Panc1 (cell line): ENCODE measurements around the gene TNFRSF18. TPM values are rescaled to one million over a fixed set of nuclear protein-coding genes. Genes with fewer than 3 reads are reported as not detected.

Experiments
- ATAC-seq: fragments of 200-7000 bp; cut with Tn5 transposase; 2 replicates; pipeline ENCODE4 v1.9.1; 2020; ENCODE audit warnings: mild to moderate bottlenecking, moderate library complexity
- Bru-seq: library from RNA; stranded (reverse); fragments of 400-500 nt; gene quantifications from one replicate; lab custom pipeline; 2021; lab: Mats Ljungman, UMichigan
- BruChase-seq, 2 experiments: library from RNA; stranded (reverse); fragments of 400-500 nt; gene quantifications; one replicate each; lab custom pipeline; 2021; lab: Mats Ljungman, UMichigan
- BruUV-seq: library from RNA; stranded (reverse); fragments of 400-500 nt; replicated peaks from 2 replicates; lab custom pipeline; 2021; lab: Mats Ljungman, UMichigan
- CTCF ChIA-PET: fragments of 300-600 bp; sonication (Branson Sonifier 250); formaldehyde crosslinking; loops from one replicate; lab custom pipeline; 2022; ENCODE audit warnings: antibody characterized with exemption; lab: Charles Lee
- POLR2A ChIA-PET: fragments of 300-600 bp; sonication (Branson Sonifier 250); formaldehyde crosslinking; loops from one replicate; lab custom pipeline; 2022; ENCODE audit warnings: antibody characterized with exemption; lab: Charles Lee
- DNase-seq: peaks from one replicate; pipeline ENCODE4 v3.0.0-alpha.2; 2010; ENCODE audit warnings: low read depth, low spot score
- H3K27ac ChIP-seq: 2 replicates; pipeline ENCODE4 v1.5.1; 2011; ENCODE audit warnings: mild to moderate bottlenecking, low read length, inconsistent platforms
- H3K27me3 ChIP-seq: fragments of 200-500 bp; sonication (Bioruptor generic); 2 replicates; pipeline ENCODE4 v1.6.0; 2014; ENCODE audit warnings: low read length, inconsistent platforms; ENCODE audit not compliant: control insufficient read depth, insufficient read depth
- H3K36me3 ChIP-seq: fragments of 200-500 bp; sonication (Bioruptor generic); 2 replicates; pipeline ENCODE4 v1.5.1; 2014; ENCODE audit warnings: inconsistent platforms, mild to moderate bottlenecking, low read length, moderate library complexity; ENCODE audit not compliant: control insufficient read depth, insufficient read depth
- H3K4me1 ChIP-seq: 2 replicates; pipeline ENCODE4 v1.5.1; 2011; ENCODE audit warnings: inconsistent platforms, mild to moderate bottlenecking, low read length, moderate library complexity; ENCODE audit not compliant: control insufficient read depth, insufficient read depth
- H3K4me3 ChIP-seq, 2 experiments: 2 replicates each; pipeline ENCODE4 v1.5.1; 2011 to 2012; ENCODE audit warnings: low read depth in 2 of 2, low read length in 2 of 2, mild to moderate bottlenecking in 2 of 2, inconsistent platforms in 1 of 2, moderate library complexity in 1 of 2
- H3K9me3 ChIP-seq: fragments of 200-500 bp; sonication (Bioruptor generic); 2 replicates; pipeline ENCODE4 v1.5.1; 2014; ENCODE audit warnings: low read depth, mild to moderate bottlenecking, inconsistent platforms, low read length, moderate library complexity; ENCODE audit not compliant: control insufficient read depth, insufficient read depth
- CTCF ChIP-seq: fragments of 450-650 bp; IDR thresholded peaks from 2 replicates; pipeline ENCODE4 v1.5.1; 2017; ENCODE audit warnings: mild to moderate bottlenecking
- POLR2AphosphoS5 ChIP-seq: IDR thresholded peaks from 2 replicates; pipeline ENCODE4 v1.6.1; 2012; ENCODE audit warnings: mild to moderate bottlenecking, low read depth, low read length, moderate library complexity
- SIN3A ChIP-seq: IDR thresholded peaks from 2 replicates; pipeline ENCODE4 v1.6.1; 2012; ENCODE audit warnings: low read depth, mild to moderate bottlenecking, low read length, moderate library complexity, borderline replicate concordance; ENCODE audit not compliant: insufficient read depth
- TCF7L2 ChIP-seq: IDR thresholded peaks from 2 replicates; pipeline ENCODE4 v1.6.1; 2011; ENCODE audit warnings: mild to moderate bottlenecking, low read depth, low read length, inconsistent platforms
- in situ Hi-C: cut with HindIII; loops from 2 replicates; pipeline ENCODE4 v1.10.0; 2016; ENCODE audit warnings: low sequenced_read_pairs, low pct_unique_long_range_greater_than_20kb
- intact Hi-C: fragments of 100-400 bp; cut with micrococcal nuclease; formaldehyde crosslinking; loops from one replicate; pipeline ENCODE4 v1.10.0; 2022; ENCODE audit not compliant: unreplicated experiment
- long read RNA-seq: library from polyadenylated mRNA; unstranded; transcript quantifications from one replicate; pipeline ENCODE4 v2.0.0, GENCODE V29; 2021; ENCODE audit not compliant: unreplicated experiment
- polyA plus RNA-seq: library from polyadenylated mRNA; unstranded; fragments of >200 nt; gene quantifications from one replicate; pipeline ENCODE4 v1.2.1, GENCODE V29; 2012; ENCODE audit warnings: missing spikeins; ENCODE audit not compliant: insufficient read length
- total RNA-seq: library from RNA; stranded (reverse); gene quantifications from one replicate; pipeline ENCODE4 v1.2.1, GENCODE V29; 2021; ENCODE audit not compliant: unreplicated experiment
- TF ChIP-seq, protein P1 (sequence below), 2 experiments: IDR thresholded peaks; 2 replicates each; pipeline ENCODE4 v1.6.1; 2011 to 2012; ENCODE audit warnings: low read depth in 2 of 2, control low read depth in 1 of 2, low read length in 1 of 2, mild to moderate bottlenecking in 1 of 2, moderate library complexity in 1 of 2; ENCODE audit not compliant: insufficient read depth in 1 of 2

The TNFRSF18 gene, protein sequence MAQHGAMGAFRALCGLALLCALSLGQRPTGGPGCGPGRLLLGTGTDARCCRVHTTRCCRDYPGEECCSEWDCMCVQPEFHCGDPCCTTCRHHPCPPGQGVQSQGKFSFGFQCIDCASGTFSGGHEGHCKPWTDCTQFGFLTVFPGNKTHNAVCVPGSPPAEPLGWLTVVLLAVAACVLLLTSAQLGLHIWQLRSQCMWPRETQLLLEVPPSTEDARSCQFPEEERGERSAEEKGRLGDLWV
- total RNA-seq (4.3 TPM), Bru-seq, nascent RNA (percentile 26 among the genes with signal in this experiment), BruChase-seq, experiment 1, labeled RNA remaining after a 2-hour chase (percentile 26 among the genes with signal in this experiment), BruChase-seq, experiment 2, labeled RNA remaining after a 6-hour chase (percentile 32 among the genes with signal in this experiment)
- polyA plus RNA-seq = 8.2 TPM
- long read RNA-seq, partial matches to known transcripts = 0 of 6 reads
- long read RNA-seq, other reads (novel, unspliced or antisense) = 2 of 6 reads

DNA sequence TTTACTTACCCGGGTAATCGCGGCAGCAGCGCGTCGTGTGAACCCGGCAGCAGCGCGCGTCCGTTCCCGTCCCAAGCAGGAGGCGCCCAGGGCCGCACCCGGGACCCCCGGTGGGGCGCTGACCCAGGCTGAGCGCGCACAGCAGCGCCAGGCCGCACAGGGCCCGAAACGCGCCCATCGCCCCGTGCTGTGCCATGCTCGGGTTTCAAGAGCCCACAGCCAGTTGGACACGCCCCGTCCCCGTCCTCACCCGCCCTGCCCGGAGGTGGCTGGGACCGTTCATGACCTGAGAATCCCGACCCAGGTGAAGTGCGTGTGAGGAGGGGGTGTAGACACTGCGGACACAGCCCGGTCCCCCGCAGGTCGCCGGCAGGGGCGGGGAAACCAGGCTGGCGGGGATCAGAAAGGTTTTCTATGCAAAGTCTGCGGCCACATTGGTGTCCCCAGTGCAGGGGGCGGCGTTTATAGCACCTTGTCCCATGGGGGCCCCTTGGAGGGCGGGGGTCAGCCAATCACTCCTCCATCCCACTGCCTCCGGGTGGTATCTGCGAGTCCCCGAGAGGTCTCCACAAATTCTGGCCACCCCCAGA is at the start of gene TNFRSF18:
Gene TNFRSF18 (minus strand): TSS at position 217 of the 590 bp plus-strand sequence. CDS start 21 bp downstream, at position 196.
- no peak within 1 kb of the TSS for H3K27ac ChIP-seq
- no peaks in the 10 kb centered on the region for H3K36me3 ChIP-seq
- intact Hi-C loops (no loop called here), in situ Hi-C loops (no loop called here)
- peaks cover 11% of the 10 kb centered on the region for H3K4me1 ChIP-seq
- TF ChIP-seq, protein P1, sequence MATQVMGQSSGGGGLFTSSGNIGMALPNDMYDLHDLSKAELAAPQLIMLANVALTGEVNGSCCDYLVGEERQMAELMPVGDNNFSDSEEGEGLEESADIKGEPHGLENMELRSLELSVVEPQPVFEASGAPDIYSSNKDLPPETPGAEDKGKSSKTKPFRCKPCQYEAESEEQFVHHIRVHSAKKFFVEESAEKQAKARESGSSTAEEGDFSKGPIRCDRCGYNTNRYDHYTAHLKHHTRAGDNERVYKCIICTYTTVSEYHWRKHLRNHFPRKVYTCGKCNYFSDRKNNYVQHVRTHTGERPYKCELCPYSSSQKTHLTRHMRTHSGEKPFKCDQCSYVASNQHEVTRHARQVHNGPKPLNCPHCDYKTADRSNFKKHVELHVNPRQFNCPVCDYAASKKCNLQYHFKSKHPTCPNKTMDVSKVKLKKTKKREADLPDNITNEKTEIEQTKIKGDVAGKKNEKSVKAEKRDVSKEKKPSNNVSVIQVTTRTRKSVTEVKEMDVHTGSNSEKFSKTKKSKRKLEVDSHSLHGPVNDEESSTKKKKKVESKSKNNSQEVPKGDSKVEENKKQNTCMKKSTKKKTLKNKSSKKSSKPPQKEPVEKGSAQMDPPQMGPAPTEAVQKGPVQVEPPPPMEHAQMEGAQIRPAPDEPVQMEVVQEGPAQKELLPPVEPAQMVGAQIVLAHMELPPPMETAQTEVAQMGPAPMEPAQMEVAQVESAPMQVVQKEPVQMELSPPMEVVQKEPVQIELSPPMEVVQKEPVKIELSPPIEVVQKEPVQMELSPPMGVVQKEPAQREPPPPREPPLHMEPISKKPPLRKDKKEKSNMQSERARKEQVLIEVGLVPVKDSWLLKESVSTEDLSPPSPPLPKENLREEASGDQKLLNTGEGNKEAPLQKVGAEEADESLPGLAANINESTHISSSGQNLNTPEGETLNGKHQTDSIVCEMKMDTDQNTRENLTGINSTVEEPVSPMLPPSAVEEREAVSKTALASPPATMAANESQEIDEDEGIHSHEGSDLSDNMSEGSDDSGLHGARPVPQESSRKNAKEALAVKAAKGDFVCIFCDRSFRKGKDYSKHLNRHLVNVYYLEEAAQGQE (IDR thresholded peaks at IDR 0.05; ENCODE audit: insufficient read depth in 1 of 2, low read depth in 2 of 2, low read length in 1 of 2) = no peak
- TF ChIP-seq CTCF = no peak
- TF ChIP-seq SIN3A = no peak
- TF ChIP-seq POLR2AphosphoS5 = no peak
- no TSS peak for BruUV-seq
- POLR2A ChIA-PET = no interaction called here
- DNase-seq (no peak), ATAC-seq (peak; percentile 49)
- H3K9me3 ChIP-seq = no peaks in the 10 kb centered on the region
- peak within 1 kb of the TSS; percentile 25 to 38 for H3K4me3 ChIP-seq
- no peaks in the 10 kb centered on the region for H3K27me3 ChIP-seq
- CTCF ChIA-PET = no interaction called here

- POLR2A ChIA-PET = no interaction called here
- in situ Hi-C loops (no loop called here), intact Hi-C loops (no loop called here)
- no peak for TF ChIP-seq CTCF
- TF ChIP-seq SIN3A = no peak
- TF ChIP-seq, protein P1 (IDR thresholded peaks at IDR 0.05; ENCODE audit: insufficient read depth in 1 of 2, low read depth in 2 of 2, low read length in 1 of 2) = no peak
- no peak for TF ChIP-seq TCF7L2
- TF ChIP-seq POLR2AphosphoS5 = no peak
- H3K4me1 ChIP-seq = 0 out of 2 replicates have a peak, but pooled peaks cover 2% of the 10 kb centered on the region
- no TSS peak for BruUV-seq
- H3K36me3 ChIP-seq = no peaks in the 10 kb centered on the region
- H3K9me3 ChIP-seq = no peaks in the 10 kb centered on the region
- DNase-seq (no peak), ATAC-seq (no peak)
- no peak overlapping the region for H3K4me3 ChIP-seq
- CTCF ChIA-PET = no interaction called here
- no peaks in the 10 kb centered on the region for H3K27me3 ChIP-seq
- H3K27ac ChIP-seq = no peak overlapping the region
Measured at GRCh38 chr1:1255611-1256010, 49.2 kb upstream of the TNFRSF18 start.
